Measurements from ENCODE around the gene ULBP2.
"Not testable (repeated sequence)": the region's sequence is repeated elsewhere in the genome, so short reads cannot be mapped to it uniquely, and the experiment has no call there.

ULBP2 gene

DNA sequence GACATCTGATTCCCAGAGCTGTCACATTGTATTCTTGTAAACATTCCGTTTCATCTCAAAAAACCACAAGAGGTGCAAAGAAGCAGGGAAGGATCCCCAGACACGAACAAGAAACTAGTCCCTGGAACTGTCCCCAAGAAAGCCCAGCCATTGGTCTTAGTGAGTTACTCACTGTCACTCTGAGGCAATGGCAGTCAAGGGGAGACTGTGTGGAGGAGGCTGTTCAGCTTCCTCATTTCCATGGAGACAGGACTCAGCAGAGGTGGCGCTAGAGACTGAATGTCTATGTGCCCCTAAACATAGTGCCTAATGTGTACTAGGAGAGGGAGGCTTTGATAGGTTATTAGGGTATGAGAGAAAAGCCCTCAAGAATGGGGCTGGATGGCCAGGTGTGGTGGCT lies 33.0 kb downstream of the ULBP2 start:
- no peak for DNase-seq

DNA sequence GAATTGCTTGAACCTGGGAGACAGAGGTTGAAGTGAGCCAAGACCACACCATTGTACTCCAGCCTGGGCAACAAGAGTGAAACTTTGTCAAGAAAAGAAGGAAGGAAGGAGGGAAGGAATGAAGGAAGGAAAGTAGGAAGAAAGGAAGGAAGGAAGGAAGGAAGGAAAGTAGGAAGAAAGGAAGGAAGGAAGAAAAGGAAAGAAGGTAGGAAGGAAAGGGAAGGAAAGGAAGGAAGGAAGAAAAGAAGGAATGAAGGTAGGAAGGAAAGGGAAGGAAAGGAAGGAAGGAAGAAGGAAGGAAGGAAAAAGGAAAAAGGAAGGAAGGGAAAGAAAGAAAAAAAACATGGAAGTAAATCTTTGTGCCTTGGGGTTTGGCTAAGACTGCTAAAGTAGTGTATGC lies 33.6 kb downstream of the ULBP2 start:
- DNase-seq = no peak

DNA sequence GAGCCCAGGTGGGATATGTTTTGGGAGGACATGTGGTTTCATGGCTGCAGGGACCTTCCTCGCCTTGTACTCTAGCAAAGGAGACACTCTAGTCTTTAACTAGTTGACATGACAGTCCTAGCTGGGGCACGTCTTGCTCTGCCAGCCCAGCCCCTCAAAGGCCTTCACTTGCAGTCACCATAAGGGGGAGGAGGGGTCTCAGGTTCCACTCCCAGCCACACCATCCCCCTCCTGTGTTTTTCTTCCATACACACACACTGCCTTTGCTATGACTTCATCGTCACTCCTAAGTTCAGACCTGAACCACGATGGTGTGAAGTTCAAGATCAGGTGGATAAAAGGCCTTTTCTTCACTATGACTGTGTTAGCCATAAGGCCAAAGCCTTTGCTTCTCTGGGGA lies 35.4 kb downstream of the ULBP2 start:
- DNase-seq = no peak

DNA sequence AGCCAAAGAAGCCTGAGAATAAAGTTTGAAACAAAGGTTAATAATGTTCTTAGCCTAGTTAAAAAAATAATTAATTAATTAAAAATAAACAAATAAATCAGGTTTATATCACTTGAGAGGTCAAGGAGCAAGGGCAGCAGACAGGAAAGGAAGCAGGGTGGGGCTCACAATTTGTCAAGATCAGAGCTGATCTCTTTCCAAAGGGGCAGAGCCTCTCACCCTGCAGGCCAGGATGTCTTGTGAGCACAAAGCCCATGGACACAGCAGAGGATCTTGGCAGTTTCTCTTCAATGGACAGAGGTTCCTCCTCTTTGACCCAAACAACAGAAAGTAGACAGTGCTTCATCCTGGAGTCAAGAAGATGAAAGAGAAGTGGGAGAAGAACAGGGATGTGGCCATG lies 36.8 kb downstream of the ULBP2 start:
- no peak for DNase-seq

DNA sequence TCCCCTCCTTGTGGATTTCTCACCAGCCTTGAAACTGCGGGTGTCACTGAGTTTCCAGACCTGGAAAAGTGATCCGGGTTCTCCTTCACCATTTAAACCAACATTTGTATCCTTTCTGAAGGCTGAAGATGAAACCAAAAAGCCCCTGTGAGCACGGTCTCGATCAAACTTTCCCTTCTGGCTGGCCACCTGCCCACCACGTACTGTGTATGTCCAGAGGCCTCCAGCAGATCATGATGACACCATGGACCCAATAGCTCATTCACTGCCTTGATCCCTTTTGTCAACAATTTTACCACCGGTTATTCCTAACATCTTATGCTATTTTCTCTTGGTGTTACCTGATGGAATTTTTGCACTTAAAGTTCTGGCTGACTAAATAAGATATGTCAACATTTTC lies 37.5 kb downstream of the ULBP2 start:
- no peak for DNase-seq

DNA sequence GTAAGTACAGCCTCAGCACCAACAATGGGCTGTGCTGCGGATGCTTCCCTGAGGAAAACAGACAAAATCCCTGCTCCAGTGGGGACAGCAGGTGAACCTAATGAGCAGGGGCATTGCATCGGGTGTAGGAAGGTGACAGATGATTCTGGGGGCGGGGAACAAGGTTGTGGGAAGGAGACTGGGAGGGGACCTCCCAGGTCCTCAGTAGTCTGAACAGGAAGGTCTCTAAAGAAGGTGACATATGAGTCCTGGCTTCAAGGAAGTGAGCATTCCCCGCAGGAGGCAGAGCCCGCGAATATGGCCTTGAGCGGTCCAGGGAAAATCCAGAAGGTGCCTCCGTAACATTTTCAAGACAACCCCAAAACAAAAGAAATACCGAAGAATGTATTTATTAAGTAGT lies 41.3 kb downstream of the ULBP2 start:
- no peak for DNase-seq

DNA sequence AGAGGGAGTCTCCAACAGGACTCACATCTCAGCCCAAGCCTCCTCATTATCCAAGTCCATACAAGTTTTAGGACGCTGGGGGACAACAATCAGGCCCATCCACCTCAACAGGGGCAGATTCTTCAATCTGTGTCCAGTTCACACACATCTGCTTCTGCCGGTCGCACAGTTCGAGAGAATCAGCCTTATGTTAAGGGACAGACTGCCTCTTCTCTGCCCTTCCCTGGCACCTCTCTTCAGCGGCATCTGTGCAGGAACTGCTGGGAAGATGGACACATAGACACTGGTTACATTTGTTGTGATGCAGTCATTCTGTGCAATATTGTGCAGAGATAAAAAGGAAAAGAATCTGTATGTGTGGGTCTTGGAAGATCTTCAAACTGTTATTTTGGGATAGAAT lies 43.0 kb downstream of the ULBP2 start:
- DNase-seq = no peak

DNA sequence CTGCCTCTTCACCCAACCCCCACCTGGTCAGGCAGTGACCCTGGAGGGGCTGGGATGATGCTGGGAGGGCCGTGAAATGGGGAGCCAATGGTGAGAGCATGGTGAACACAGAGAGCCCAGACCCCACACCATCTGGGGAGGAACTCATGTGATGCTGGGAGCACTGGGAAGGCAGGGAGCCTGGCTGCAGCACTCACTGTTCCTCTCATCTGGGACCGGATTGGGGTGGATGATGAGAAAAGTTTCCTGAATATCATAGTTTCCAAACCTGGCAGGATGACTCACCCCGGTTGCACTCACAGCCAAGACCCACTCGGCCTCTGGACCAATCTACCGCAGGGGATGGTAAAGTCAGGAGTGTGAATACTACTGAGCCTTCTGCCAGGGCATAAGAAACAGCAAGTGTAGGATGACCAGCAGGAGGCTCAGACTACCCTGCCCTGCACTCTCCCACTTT lies 43.7 kb downstream of the ULBP2 start:
- DNase-seq = no peak

DNA sequence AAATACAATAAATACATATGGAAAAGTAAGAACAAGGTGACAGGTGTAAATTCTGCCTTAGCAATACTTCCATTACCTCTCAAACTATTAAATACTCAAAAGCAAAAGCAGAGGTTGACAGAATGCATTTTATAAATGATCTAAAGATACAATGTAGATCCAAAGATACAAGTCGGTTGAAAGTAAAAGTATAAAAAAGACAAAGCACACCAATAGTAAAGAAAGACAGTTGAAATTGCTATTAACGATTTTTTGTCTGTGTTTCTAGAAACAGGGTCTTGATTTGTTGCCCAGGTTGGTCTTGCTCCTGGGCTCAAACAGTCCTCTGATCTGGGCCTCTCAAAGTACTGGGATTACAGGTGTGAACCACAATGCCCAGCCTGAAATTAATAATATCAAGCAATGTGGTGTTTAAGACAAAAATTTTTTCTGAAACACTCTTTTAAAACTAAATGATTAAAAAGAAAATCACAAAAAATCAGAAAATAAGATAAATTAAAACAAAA lies 45.8 kb downstream of the ULBP2 start:
- DNase-seq = no peak

DNA sequence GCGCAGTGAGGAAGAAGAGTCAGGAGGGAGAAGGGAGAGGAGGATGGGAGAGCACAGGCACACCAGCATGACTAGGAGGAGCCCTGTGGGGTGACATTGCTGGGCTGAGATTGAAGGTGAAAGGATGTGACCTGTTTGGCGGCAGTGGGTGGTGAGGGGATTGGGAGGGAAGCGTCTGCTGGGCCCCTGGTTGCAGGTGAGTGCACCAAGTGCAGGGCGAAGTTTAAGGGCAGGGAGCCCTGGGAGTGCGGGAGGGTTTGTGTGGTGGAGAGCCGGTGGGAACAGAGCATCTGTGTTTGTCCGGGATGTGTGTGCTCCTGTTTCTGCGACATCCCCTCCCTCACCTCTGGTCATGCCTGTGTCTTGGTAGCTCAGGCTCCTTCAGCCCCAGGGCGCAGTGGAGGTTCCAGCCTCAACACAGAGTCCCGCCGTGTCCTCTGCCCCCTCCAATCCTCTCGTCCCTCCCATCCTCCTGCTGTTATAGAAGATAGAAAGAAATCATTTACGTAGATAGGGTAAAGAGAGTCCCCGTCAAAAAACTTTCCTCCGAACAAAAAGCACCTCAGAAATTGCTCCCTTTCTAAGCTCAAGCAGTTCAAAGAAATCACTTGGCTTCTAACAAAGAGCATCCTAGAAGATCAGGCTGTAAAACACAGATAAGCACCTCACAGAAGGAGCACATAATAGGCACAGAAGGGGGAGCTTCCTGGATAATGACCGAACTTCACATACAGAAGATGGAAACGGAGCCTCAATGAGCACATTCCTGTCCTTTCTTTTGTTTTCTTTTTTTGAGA lies 46.9 kb downstream of the ULBP2 start:
- no peak for DNase-seq

DNA sequence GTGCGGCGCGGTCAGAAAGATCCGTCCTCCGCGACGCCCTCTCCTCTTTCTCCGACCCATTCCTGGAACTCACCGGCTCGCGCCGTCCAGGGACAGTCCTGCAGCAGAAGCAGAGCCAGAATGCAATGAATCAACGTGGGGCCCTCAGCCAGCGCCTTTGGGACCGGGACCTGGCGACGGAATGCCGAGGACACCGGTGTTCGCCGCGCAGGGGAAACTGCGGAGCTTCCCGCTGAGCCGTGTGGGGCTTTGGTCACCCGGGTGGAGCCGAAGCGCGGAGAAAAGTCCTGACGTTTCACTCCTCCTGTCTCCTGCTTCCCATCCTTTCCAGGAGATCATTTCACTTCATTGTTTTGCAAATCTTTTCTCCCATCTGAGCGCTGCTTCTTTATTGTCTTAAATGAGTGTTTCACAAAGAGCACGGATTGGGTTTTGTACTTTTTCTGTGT lies 48.4 kb downstream of the ULBP2 start:
- DNase-seq = no peak

DNA sequence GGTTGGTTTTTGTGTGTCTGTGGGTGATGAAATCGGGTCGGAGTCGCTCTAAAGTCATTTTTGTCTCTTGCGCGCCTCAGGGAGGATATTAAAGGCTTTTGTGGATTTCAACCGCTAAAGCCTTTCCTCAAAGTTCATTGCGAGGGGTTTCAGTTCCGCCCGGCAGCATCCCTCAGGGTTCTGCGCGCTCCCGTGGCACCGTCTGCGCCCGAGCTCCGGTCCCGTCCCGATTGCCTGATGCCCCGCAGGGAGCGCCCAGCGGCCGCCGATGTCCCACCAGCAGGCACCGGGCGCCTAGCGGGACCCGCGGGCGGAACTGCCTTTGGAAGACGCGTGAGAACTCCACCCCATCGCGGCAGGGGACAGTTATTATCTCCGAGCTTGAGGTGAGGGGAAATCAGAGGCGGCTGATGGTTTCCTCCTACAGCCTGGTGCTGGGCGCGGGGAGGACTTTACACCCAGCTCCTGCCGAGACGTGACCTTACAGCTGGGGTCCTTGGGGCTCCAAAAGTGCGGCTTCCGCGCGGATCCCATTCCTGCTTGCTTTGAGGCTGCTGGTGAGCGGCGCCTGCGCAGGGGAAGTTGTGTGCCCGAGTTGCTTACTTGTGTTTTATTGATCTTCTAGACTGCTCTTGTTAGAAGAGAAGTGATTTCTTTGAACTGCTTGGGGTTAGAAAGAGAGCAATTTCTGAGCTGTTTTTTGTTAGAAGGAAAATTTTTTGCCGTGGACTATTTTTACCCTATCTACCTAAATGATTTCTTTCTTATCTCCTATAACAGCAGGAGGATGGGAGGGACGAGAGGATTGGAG lies 49.1 kb downstream of the ULBP2 start:
- DNase-seq = no peak

DNA sequence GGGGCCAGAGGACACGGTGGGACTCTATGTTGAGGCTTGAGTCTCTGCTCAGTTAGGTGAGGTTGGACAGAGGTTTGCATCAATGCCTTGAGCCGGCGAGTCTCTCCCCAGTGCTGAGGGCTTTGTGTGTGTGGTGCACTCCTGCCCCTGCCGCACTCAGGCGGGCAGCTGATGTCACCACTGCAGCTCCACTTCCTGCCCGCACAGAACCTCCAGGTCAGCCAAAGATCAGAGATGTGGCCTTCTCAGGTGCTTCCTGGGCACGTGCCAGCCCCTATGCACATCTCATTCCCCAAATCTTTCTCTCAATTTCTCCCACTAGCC lies 49.6 kb downstream of the ULBP2 start:
- DNase-seq = not testable (repeated sequence)

DNA sequence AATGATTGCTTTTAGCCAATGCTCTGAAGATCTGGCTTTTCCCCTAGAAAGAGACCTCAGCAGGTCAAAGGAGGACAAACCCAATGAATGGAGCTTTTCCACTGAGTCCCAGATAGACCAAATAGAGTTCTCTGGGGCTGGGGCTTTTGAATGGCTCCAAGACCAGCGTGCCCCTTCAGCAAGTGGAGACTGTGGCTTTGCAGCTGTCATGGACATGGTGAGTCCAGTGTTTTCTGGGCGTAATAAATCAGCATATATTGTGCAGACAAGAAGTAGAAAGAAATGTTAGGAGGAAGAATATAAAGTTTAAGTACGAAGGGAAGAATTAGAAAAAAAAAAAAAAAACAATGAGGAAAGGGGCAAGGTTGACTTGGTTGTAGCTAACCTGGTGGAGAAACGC lies 50.0 kb downstream of the ULBP2 start:
- DNase-seq = no peak

DNA sequence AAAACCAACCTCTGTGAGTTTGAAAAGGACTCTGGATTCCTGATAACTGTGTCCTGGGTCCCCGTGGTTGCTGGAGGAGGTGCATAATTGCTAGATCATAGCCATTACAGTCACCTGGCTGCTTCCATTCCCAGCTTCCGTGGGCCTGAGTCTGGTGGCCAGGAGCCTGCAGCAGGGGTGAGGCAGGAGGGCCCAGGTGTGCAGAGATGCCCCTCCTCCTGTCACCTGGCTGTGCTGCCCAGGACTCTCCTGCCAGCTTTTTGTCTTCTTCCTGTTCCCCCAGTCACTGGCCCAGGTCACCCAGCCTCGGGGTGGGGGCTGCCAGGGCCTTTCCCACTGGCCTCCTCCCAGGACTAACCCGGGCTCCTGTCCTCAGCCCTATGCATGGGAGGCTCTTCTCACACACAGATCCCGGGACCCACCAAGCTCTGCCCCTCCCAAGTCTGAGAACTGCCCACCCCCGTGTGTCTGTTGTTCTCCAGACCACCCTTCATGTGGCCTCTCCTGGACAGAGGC lies 53.5 kb downstream of the ULBP2 start:
- DNase-seq = no peak

DNA sequence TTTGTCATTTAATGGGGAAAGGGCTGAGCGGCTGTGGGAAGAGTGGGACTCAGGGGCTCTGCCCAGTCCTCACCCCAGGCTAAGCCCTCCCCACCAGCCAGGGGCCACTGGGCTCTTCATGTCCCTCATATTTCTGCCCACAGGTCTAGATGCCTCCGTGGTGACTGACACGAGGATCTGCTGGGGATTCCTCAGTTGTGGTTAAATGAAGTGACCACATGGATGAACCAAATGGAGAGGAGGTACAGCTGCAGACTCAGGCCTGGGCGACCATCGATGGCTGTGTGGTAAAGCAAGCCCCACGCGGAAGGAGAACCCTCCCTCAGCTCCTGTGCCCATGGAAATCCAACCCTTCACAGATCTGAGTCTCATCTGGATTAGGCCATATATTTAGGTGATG lies 54.2 kb downstream of the ULBP2 start:
- DNase-seq = no peak
